SU-DHL-6 (cell line): Measurements from ENCODE around the gene WWOX.
"Not testable (repeated sequence)": the region's sequence is repeated elsewhere in the genome, so short reads cannot be mapped to it uniquely, and the experiment has no call there.

ENCODE experiments used
- H2AFZ ChIP-seq: fragments of 200-600 bp; sonication (generic); 2 replicates; pipeline ENCODE4 v1.6.1; 2014; ENCODE audit warnings: low read depth, mild to moderate bottlenecking, moderate library complexity, mixed read lengths, antibody characterized with exemption, low read length; ENCODE audit not compliant: severe bottlenecking
- H3F3A ChIP-seq: fragments of 200-600 bp; shearing (Covaris generic); 2 replicates; pipeline ENCODE4 v1.6.0; 2016; ENCODE audit warnings: antibody characterized with exemption, mild to moderate bottlenecking; ENCODE audit not compliant: insufficient read depth
- H3K27ac ChIP-seq: fragments of 200-600 bp; sonication (generic); 2 replicates; pipeline ENCODE4 v1.5.1; 2016; ENCODE audit warnings: low read depth, mild to moderate bottlenecking, low read length, moderate library complexity, mixed read lengths
- H3K27me3 ChIP-seq: fragments of 200-600 bp; sonication (generic), shearing (Covaris generic); 2 replicates; pipeline ENCODE4 v1.6.0; 2014; ENCODE audit warnings: mild to moderate bottlenecking, low read length
- H3K36me3 ChIP-seq: fragments of 200-600 bp; sonication (generic); 2 replicates; pipeline ENCODE4 v1.6.1; 2014; ENCODE audit warnings: mild to moderate bottlenecking, low read length, mixed read lengths
- H3K4me2 ChIP-seq: fragments of 300-600, 200-600 bp; shearing (Covaris generic), sonication (generic); 2 replicates; pipeline ENCODE4 v1.6.0; 2014; ENCODE audit warnings: low read length, low read depth, mild to moderate bottlenecking; ENCODE audit not compliant: poor library complexity, severe bottlenecking
- H3K4me3 ChIP-seq: fragments of 200-600 bp; sonication (generic); 2 replicates; pipeline ENCODE4 v1.5.1; 2014; ENCODE audit warnings: antibody characterized with exemption, low read length, mild to moderate bottlenecking, mixed read lengths; ENCODE audit not compliant: insufficient read depth, poor library complexity, severe bottlenecking
- H3K79me2 ChIP-seq: fragments of 200-600 bp; sonication (generic); 2 replicates; pipeline ENCODE4 v1.6.1; 2014; ENCODE audit warnings: mild to moderate bottlenecking, low read length, moderate library complexity; ENCODE audit not compliant: insufficient read depth
- H3K9ac ChIP-seq: fragments of 200-600 bp; sonication (generic); 2 replicates; pipeline ENCODE4 v1.7.0; 2014; ENCODE audit warnings: mild to moderate bottlenecking, low read length
- H3K9me2 ChIP-seq: fragments of 200-600 bp; sonication (generic); replicated peaks from 2 replicates; pipeline ENCODE4 v1.6.1; 2014; ENCODE audit warnings: low read length; ENCODE audit not compliant: insufficient read depth
- H3K9me3 ChIP-seq: fragments of 200-600 bp; sonication (generic); 2 replicates; pipeline ENCODE4 v1.6.1; 2014; ENCODE audit warnings: low read length, mixed read lengths; ENCODE audit not compliant: insufficient read depth
- H4K20me1 ChIP-seq: fragments of 200-600 bp; sonication (generic); 2 replicates; pipeline ENCODE4 v1.6.1; 2014; ENCODE audit warnings: low read depth, mild to moderate bottlenecking, antibody characterized with exemption, low read length, moderate library complexity, mixed read lengths
- CTCF ChIP-seq: fragments of 200-600 bp; sonication (generic); IDR thresholded peaks from one replicate; pipeline ENCODE4 v1.5.1; 2017; ENCODE audit warnings: antibody characterized with exemption, mild to moderate bottlenecking, low read length, moderate library complexity; ENCODE audit not compliant: insufficient read depth, poor library complexity, severe bottlenecking
- EZH2phosphoT487 ChIP-seq: fragments of 200-600 bp; sonication (generic), shearing (Covaris generic); conservative IDR thresholded peaks from 2 replicates; pipeline ENCODE4 v1.6.1; 2018; ENCODE audit warnings: mild to moderate bottlenecking, antibody characterized with exemption, low read length, moderate library complexity, mixed read lengths

WWOX gene

GRCh38 chr16:78509965-78510364 lies 410.5 kb downstream of the WWOX start:
- H3K79me2 ChIP-seq: no peaks in the 10 kb centered on the region
- H3K9ac ChIP-seq: no peak overlapping the region
- H3K9me2 ChIP-seq: no peaks in the 10 kb centered on the region
- H3K27me3 ChIP-seq: no peaks in the 10 kb centered on the region
- no peak overlapping the region for H2AFZ ChIP-seq
- H3K9me3 ChIP-seq: no peaks in the 10 kb centered on the region
- no peaks in the 10 kb centered on the region for H3F3A ChIP-seq
- TF ChIP-seq CTCF (no peak), EZH2phosphoT487 (no peak)
- H4K20me1 ChIP-seq: no peaks in the 10 kb centered on the region
- H3K36me3 ChIP-seq: no peaks in the 10 kb centered on the region
- no peak overlapping the region for H3K4me3 ChIP-seq
- no peak overlapping the region for H3K4me2 ChIP-seq
- no peak overlapping the region for H3K27ac ChIP-seq

- no peak overlapping the region for H2AFZ ChIP-seq
- no peaks in the 10 kb centered on the region for H3K9me2 ChIP-seq
- no peak overlapping the region for H3K27ac ChIP-seq
- H3K4me3 ChIP-seq: no peak overlapping the region
- no peaks in the 10 kb centered on the region for H3K79me2 ChIP-seq
- no peak overlapping the region for H3K9ac ChIP-seq
- no peaks in the 10 kb centered on the region for H3K36me3 ChIP-seq
- no peaks in the 10 kb centered on the region for H4K20me1 ChIP-seq
- H3K4me2 ChIP-seq: no peak overlapping the region
- no peak for TF ChIP-seq EZH2phosphoT487
- TF ChIP-seq CTCF: no peak
- no peaks in the 10 kb centered on the region for H3K9me3 ChIP-seq
- H3K27me3 ChIP-seq: no peaks in the 10 kb centered on the region
- H3F3A ChIP-seq: no peaks in the 10 kb centered on the region
Observed at GRCh38 chr16:78510496-78510895, 411.0 kb downstream of the WWOX start.

GRCh38 chr16:78513838-78514237 lies 414.4 kb downstream of the WWOX start:
- H3F3A ChIP-seq: no peaks in the 10 kb centered on the region

GRCh38 chr16:78514888-78515287 lies 415.4 kb downstream of the WWOX start:
- not testable (repeated sequence) for H3K27me3 ChIP-seq, H3K9me3 ChIP-seq, H3K9me2 ChIP-seq, H3K4me2 ChIP-seq, H2AFZ ChIP-seq, H3K4me3 ChIP-seq, H4K20me1 ChIP-seq, H3K9ac ChIP-seq, H3K27ac ChIP-seq, H3F3A ChIP-seq, H3K36me3 ChIP-seq, H3K79me2 ChIP-seq

More at GRCh38 chr16:78513838-78514237, 414.4 kb downstream of the WWOX start:
- Histone ChIP-seq H3K27me3 (no peaks in the 10 kb centered on the region), H2AFZ (no peak overlapping the region), H3K79me2 (no peaks in the 10 kb centered on the region), H3K27ac (no peak overlapping the region), H3K4me3 (no peak overlapping the region), H3K9me2 (no peaks in the 10 kb centered on the region), H3K4me2 (no peak overlapping the region), H3K36me3 (no peaks in the 10 kb centered on the region), H3K9me3 (no peaks in the 10 kb centered on the region), H4K20me1 (no peaks in the 10 kb centered on the region), H3K9ac (no peak overlapping the region)
- TF ChIP-seq EZH2phosphoT487: no peak
